Right lobe of liver (tissue), 4 donors: ENCODE data around the gene EOLA2.
"Not testable (repeated sequence)": the region's sequence is repeated elsewhere in the genome, so short reads cannot be mapped to it uniquely, and the experiment has no call there.

Source experiments
- CTCF ChIP-seq, 4 donors: fragments of 200-600 bp in 3 of 4; fragments of 450-650 bp in 1 of 4; IDR thresholded peaks; one replicate each; pipeline versions ENCODE4 v1.5.1 to v1.8.0; 2016 to 2022; ENCODE audit warnings: antibody characterized with exemption in 4 of 4, mild to moderate bottlenecking in 2 of 4
- POLR2A ChIP-seq: fragments of 450-650 bp; IDR thresholded peaks from one replicate; pipeline ENCODE4 v1.6.1; 2017; ENCODE audit warnings: antibody characterized with exemption, mild to moderate bottlenecking
- donor health status: DM: no; HTN: no; CAD: no.
- donor health status: DM: no; HTN: no; CAD: no.
- donor health status: DM: no; HTN: yes; CAD: no.

- TF ChIP-seq CTCF (IDR thresholded peaks at IDR 0.05); POLR2A: not testable (repeated sequence)
These were observed 10.9 kb downstream of the EOLA2 start for GRCh38 chrX:149927245-149927963.
